C1 segment of cervical spinal cord (tissue), 14 donors: ENCODE measurements around the gene AHRR.

Experiments used
- DNase-seq, 14 donors: peaks; one replicate each; lab custom pipeline; 2025; lab: John Stamatoyannopoulos, UW

Gene AHRR

GRCh38 chr5:414991-415927 is 93.7 kb downstream of the AHRR start:
- DNase-seq, result peak in 2 of 14 donors; percentile 23 to 74

- no peak for DNase-seq
Measured at GRCh38 chr5:415928-416635, 94.6 kb downstream of the AHRR start.

GRCh38 chr5:416636-416960 is 95.1 kb downstream of the AHRR start:
- no peak for DNase-seq

- no peak for DNase-seq
Measured at GRCh38 chr5:417301-418161, 96.0 kb downstream of the AHRR start.

- DNase-seq, result no peak
Measured at GRCh38 chr5:418162-419121, 96.9 kb downstream of the AHRR start.

- DNase-seq, result no peak
Measured at GRCh38 chr5:419970-420369, 98.5 kb downstream of the AHRR start.

- DNase-seq, result no peak
Measured at GRCh38 chr5:420632-421286, 99.2 kb downstream of the AHRR start.

GRCh38 chr5:421287-421880 is 99.9 kb downstream of the AHRR start:
- DNase-seq, result no peak

GRCh38 chr5:421901-422300 is 100.4 kb downstream of the AHRR start:
- no peak for DNase-seq

GRCh38 chr5:422323-423232 is 101.1 kb downstream of the AHRR start:
- no peak for DNase-seq

GRCh38 chr5:423233-423565 is 101.7 kb downstream of the AHRR start:
- no peak for DNase-seq

GRCh38 chr5:423626-424261 is 102.2 kb downstream of the AHRR start:
- DNase-seq, result no peak

- no peak for DNase-seq
Measured at GRCh38 chr5:424301-425110, 103.0 kb downstream of the AHRR start.

GRCh38 chr5:425714-426113 is 104.2 kb downstream of the AHRR start:
- no peak for DNase-seq

- DNase-seq, result no peak
Measured at GRCh38 chr5:426392-426976, 105.0 kb downstream of the AHRR start.

- DNase-seq, result no peak
Measured at GRCh38 chr5:427415-428087, 106.0 kb downstream of the AHRR start.

GRCh38 chr5:428219-428618 is 106.7 kb downstream of the AHRR start:
- no peak for DNase-seq
